Medulla oblongata (tissue), 1 donor: ENCODE data around the gene SLC2A4RG.
A peak's percentile ranks its signal among the peaks of the same experiment; 100 is the strongest.

Source experiments
- DNase-seq: peaks from one replicate; pipeline ENCODE4 v3.0.0-alpha.2; 2015; ENCODE audit errors: extremely low spot score

Gene SLC2A4RG

GRCh38 chr20:63752411-63753101 lies 13.0 kb downstream of the SLC2A4RG start:
- DNase-seq = no peak

- no peak for DNase-seq
These were observed 13.8 kb downstream of the SLC2A4RG start for GRCh38 chr20:63753381-63753780.

- DNase-seq = no peak
These were observed 14.4 kb downstream of the SLC2A4RG start for GRCh38 chr20:63754008-63754407.

- no peak for DNase-seq
These were observed 16.5 kb downstream of the SLC2A4RG start for GRCh38 chr20:63755933-63756647.

GRCh38 chr20:63756648-63756991 lies 17.0 kb downstream of the SLC2A4RG start:
- no peak for DNase-seq

GRCh38 chr20:63758152-63758551 lies 18.6 kb downstream of the SLC2A4RG start:
- no peak for DNase-seq

GRCh38 chr20:63759377-63759901 lies 19.9 kb downstream of the SLC2A4RG start:
- DNase-seq = no peak

GRCh38 chr20:63765082-63765873 lies 25.7 kb downstream of the SLC2A4RG start:
- DNase-seq = no peak

GRCh38 chr20:63765902-63766301 lies 26.3 kb downstream of the SLC2A4RG start:
- no peak for DNase-seq

- DNase-seq = no peak
These were observed 27.3 kb downstream of the SLC2A4RG start for GRCh38 chr20:63766695-63767426.

GRCh38 chr20:63767456-63767855 lies 27.9 kb downstream of the SLC2A4RG start:
- DNase-seq = no peak

- no peak for DNase-seq
These were observed 28.3 kb downstream of the SLC2A4RG start for GRCh38 chr20:63767886-63768285.

- DNase-seq = no peak
These were observed 29.3 kb downstream of the SLC2A4RG start for GRCh38 chr20:63768591-63769515.

- no peak for DNase-seq
These were observed 30.4 kb downstream of the SLC2A4RG start for GRCh38 chr20:63769891-63770474.

GRCh38 chr20:63771046-63771707 lies 31.6 kb downstream of the SLC2A4RG start:
- DNase-seq = no peak

GRCh38 chr20:63772781-63773518 lies 33.4 kb downstream of the SLC2A4RG start:
- no peak for DNase-seq

- no peak for DNase-seq
These were observed 34.1 kb downstream of the SLC2A4RG start for GRCh38 chr20:63773571-63774241.

- peak; percentile 14 for DNase-seq
These were observed 34.7 kb downstream of the SLC2A4RG start for GRCh38 chr20:63774306-63774705.
